NCI-H2107 (cell line): ENCODE data around the gene WDR93.

ENCODE experiments used
- DNase-seq: peaks from one replicate; lab custom pipeline; 2025; lab: John Stamatoyannopoulos, UW

WDR93 gene

GRCh38 chr15:89790206-89790605 lies 99.6 kb downstream of the WDR93 start:
- DNase-seq, result no peak

DNA sequence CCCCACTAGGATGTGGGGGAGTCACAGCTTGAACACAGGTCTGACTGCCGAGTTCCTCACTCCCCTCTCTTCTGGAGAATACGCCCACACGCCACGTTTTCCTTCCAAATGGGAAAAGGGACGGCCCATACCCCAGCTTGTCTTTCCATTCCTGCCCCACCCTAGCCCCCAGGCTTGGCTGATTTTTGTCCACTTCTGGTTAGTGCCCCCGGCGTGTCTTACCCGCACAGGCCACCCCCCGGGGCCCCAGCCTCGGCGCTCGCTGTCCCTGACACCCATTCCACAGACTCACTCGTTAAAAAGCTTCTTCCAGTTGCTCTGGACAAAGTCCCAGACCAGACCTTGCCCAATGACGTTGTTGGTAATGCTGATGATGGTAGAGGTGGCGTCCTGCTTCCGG lies 100.0 kb downstream of the WDR93 start:
- no peak for DNase-seq

DNA sequence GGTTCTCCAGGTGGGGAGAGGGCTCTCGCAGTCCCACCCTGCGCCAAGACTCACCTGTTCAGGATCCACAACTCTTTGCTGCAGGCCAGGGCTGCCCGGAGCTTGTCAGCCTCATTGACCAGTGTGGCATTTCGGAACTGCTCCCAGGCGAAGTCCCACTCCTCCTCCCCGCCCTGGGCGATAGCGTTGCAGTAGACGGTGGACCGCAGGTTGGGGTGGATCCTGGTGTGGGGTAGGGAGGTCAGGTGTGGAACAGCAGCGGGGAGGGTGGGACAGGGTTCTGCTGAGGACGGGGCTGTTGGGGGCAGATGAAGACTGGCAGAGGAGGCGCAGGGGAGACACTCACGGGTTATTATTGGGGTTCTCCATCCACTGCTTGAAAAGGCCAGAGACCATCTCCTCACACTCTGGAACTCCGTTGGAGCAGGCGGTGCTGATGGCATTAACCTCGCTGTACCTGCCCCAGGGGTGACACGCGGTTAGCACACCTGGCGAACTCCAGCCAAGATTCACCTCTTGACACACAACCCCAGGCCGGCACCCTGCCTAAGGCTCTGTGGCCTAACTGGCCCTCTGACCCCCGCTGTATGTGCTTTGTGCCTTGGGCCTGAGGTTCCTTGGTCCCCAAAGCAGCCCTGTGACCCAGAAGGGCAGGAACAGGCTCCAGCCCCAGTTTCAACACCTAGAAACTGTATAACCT lies 101.6 kb downstream of the WDR93 start:
- no peak for DNase-seq
